SJSA1 (cell line): Measurements from ENCODE around the gene CAPN1. TPM values are rescaled to one million over a fixed set of nuclear protein-coding genes. Genes with fewer than 3 reads are reported as not detected.
A peak's percentile ranks its signal among the peaks of the same experiment; 100 is the strongest.
"Not testable (repeated sequence)": the region's sequence is repeated elsewhere in the genome, so short reads cannot be mapped to it uniquely, and the experiment has no call there.

Source experiments
- DNase-seq, 2 experiments: peaks; one replicate each; pipeline ENCODE4 v3.0.0-alpha.2; 2015 to 2020; ENCODE audit warnings: low spot score in 2 of 2, low read depth in 1 of 2
- H3K27ac ChIP-seq: fragments of 250-450 bp; sonication (Bioruptor Pico); 2 replicates; pipeline ENCODE4 v1.5.1; 2020; ENCODE audit warnings: mild to moderate bottlenecking, moderate library complexity
- H3K27me3 ChIP-seq: fragments of 250-450 bp; sonication (Bioruptor Pico); replicated peaks from 2 replicates; pipeline ENCODE4 v1.5.1; 2020; ENCODE audit warnings: mild to moderate bottlenecking, moderate library complexity
- H3K36me3 ChIP-seq: fragments of 250-450 bp; sonication (Bioruptor Pico); 2 replicates; pipeline ENCODE4 v1.5.1; 2020; ENCODE audit warnings: mild to moderate bottlenecking
- H3K4me1 ChIP-seq: fragments of 250-450 bp; sonication (Bioruptor Pico); replicated peaks from 2 replicates; pipeline ENCODE4 v1.6.1; 2021; ENCODE audit warnings: mild to moderate bottlenecking
- H3K4me3 ChIP-seq: fragments of 250-450 bp; sonication (Bioruptor Pico); 2 replicates; pipeline ENCODE4 v1.5.1; 2020; ENCODE audit warnings: mild to moderate bottlenecking
- H3K9me3 ChIP-seq: fragments of 250-450 bp; sonication (Bioruptor Pico); replicated peaks from 2 replicates; pipeline ENCODE4 v1.5.1; 2020; ENCODE audit warnings: mild to moderate bottlenecking
- total RNA-seq: library from RNA; depleted of rRNA; stranded (reverse); fragments of >200 nt; shearing (Covaris generic); gene quantifications from 2 replicates; pipeline ENCODE4 v1.2.3, GENCODE V29; 2014

CAPN1 gene
- total RNA-seq, 1 experiment from 2014 or later = 177 TPM

- Histone ChIP-seq H3K4me1 (peaks cover 18% of the 10 kb centered on the region), H3K4me3 (no peak overlapping the region), H3K36me3 (no peaks in the 10 kb centered on the region), H3K27me3 (no peaks in the 10 kb centered on the region), H3K9me3 (no peaks in the 10 kb centered on the region), H3K27ac (no peak overlapping the region)
- DNase-seq = no peak
Measured at GRCh38 chr11:65223011-65223410, 41.3 kb downstream of the CAPN1 start.

GRCh38 chr11:65224930-65225278 is 43.2 kb downstream of the CAPN1 start:
- Histone ChIP-seq H3K36me3 (no peaks in the 10 kb centered on the region), H3K27me3 (no peaks in the 10 kb centered on the region), H3K9me3 (no peaks in the 10 kb centered on the region), H3K4me3 (no peak overlapping the region), H3K27ac (no peak overlapping the region), H3K4me1 (peaks cover 14% of the 10 kb centered on the region)
- DNase-seq = peak in 1 of 2 experiments; percentile 52

- Histone ChIP-seq H3K4me1 (peaks cover 14% of the 10 kb centered on the region), H3K27me3 (no peaks in the 10 kb centered on the region), H3K9me3 (no peaks in the 10 kb centered on the region), H3K4me3 (peak overlapping the region; percentile 18), H3K36me3 (no peaks in the 10 kb centered on the region), H3K27ac (no peak overlapping the region)
- DNase-seq = peak in 1 of 2 experiments; percentile 56
Measured at GRCh38 chr11:65225279-65226102, 43.8 kb downstream of the CAPN1 start.

- Histone ChIP-seq H3K27me3 (no peaks in the 10 kb centered on the region), H3K4me3 (peak overlapping the region; percentile 18), H3K36me3 (no peaks in the 10 kb centered on the region), H3K9me3 (no peaks in the 10 kb centered on the region), H3K27ac (no peak overlapping the region), H3K4me1 (peaks cover 14% of the 10 kb centered on the region)
- no peak for DNase-seq
Measured at GRCh38 chr11:65226103-65226442, 44.3 kb downstream of the CAPN1 start.

GRCh38 chr11:65227879-65228278 is 46.2 kb downstream of the CAPN1 start:
- peaks cover 25% of the 10 kb centered on the region for H3K4me1 ChIP-seq
- H3K27ac ChIP-seq = no peak overlapping the region
- no peaks in the 10 kb centered on the region for H3K27me3 ChIP-seq
- H3K9me3 ChIP-seq = no peaks in the 10 kb centered on the region
- H3K36me3 ChIP-seq = no peaks in the 10 kb centered on the region
- H3K4me3 ChIP-seq = no peak overlapping the region
- no peak for DNase-seq

GRCh38 chr11:65236194-65237059 is 54.7 kb downstream of the CAPN1 start:
- Histone ChIP-seq H3K9me3 (no peaks in the 10 kb centered on the region), H3K4me3 (no peak overlapping the region), H3K4me1 (peaks cover 14% of the 10 kb centered on the region), H3K27ac (no peak overlapping the region), H3K27me3 (no peaks in the 10 kb centered on the region), H3K36me3 (no peaks in the 10 kb centered on the region)
- no peak for DNase-seq

- not testable (repeated sequence) for DNase-seq, H3K27ac ChIP-seq, H3K36me3 ChIP-seq, H3K27me3 ChIP-seq, H3K4me1 ChIP-seq, H3K4me3 ChIP-seq
- H3K9me3 ChIP-seq = peaks cover 13% of the 10 kb centered on the region
Measured at GRCh38 chr11:65238302-65238701, 56.6 kb downstream of the CAPN1 start.

- H3K9me3 ChIP-seq = peaks cover 13% of the 10 kb centered on the region
- H3K4me1 ChIP-seq = no peaks in the 10 kb centered on the region
- H3K27ac ChIP-seq = no peak overlapping the region
- DNase-seq = no peak
- no peaks in the 10 kb centered on the region for H3K36me3 ChIP-seq
- H3K4me3 ChIP-seq = no peak overlapping the region
- peaks cover 4% of the 10 kb centered on the region; the same call in 1 of the 2 replicates for H3K27me3 ChIP-seq
Measured at GRCh38 chr11:65241134-65241533, 59.4 kb downstream of the CAPN1 start.

GRCh38 chr11:65241692-65242091 is 60.0 kb downstream of the CAPN1 start:
- Histone ChIP-seq H3K4me3 (no peak overlapping the region), H3K4me1 (no peaks in the 10 kb centered on the region), H3K36me3 (no peaks in the 10 kb centered on the region), H3K27me3 (peaks cover 4% of the 10 kb centered on the region; the same call in 1 of the 2 replicates), H3K27ac (no peak overlapping the region), H3K9me3 (peaks cover 13% of the 10 kb centered on the region)
- no peak for DNase-seq

- no peak overlapping the region for H3K4me3 ChIP-seq
- peaks cover 4% of the 10 kb centered on the region; the same call in 1 of the 2 replicates for H3K27me3 ChIP-seq
- H3K36me3 ChIP-seq = no peaks in the 10 kb centered on the region
- peaks cover 13% of the 10 kb centered on the region for H3K9me3 ChIP-seq
- no peak overlapping the region for H3K27ac ChIP-seq
- H3K4me1 ChIP-seq = no peaks in the 10 kb centered on the region
- no peak for DNase-seq
Measured at GRCh38 chr11:65242389-65242788, 60.7 kb downstream of the CAPN1 start.

GRCh38 chr11:65243797-65244196 is 62.1 kb downstream of the CAPN1 start:
- no peak for DNase-seq
- Histone ChIP-seq H3K27me3 (peaks cover 4% of the 10 kb centered on the region; the same call in 1 of the 2 replicates), H3K9me3 (peaks cover 13% of the 10 kb centered on the region)

GRCh38 chr11:65245046-65245445 is 63.3 kb downstream of the CAPN1 start:
- H3K27ac ChIP-seq, H3K36me3 ChIP-seq, H3K4me3 ChIP-seq, H3K4me1 ChIP-seq, DNase-seq, H3K27me3 ChIP-seq: not testable (repeated sequence)
- H3K9me3 ChIP-seq = peaks cover 13% of the 10 kb centered on the region

More at GRCh38 chr11:65243797-65244196, 62.1 kb downstream of the CAPN1 start:
- no peak overlapping the region for H3K27ac ChIP-seq
- no peaks in the 10 kb centered on the region for H3K36me3 ChIP-seq
- no peak overlapping the region for H3K4me3 ChIP-seq
- no peaks in the 10 kb centered on the region for H3K4me1 ChIP-seq

GRCh38 chr11:65246506-65246905 is 64.8 kb downstream of the CAPN1 start:
- no peaks in the 10 kb centered on the region for H3K36me3 ChIP-seq
- H3K9me3 ChIP-seq = peaks cover 13% of the 10 kb centered on the region
- peaks cover 4% of the 10 kb centered on the region; the same call in 1 of the 2 replicates for H3K27me3 ChIP-seq
- H3K27ac ChIP-seq = no peak overlapping the region
- DNase-seq = no peak
- H3K4me1 ChIP-seq = no peaks in the 10 kb centered on the region
- no peak overlapping the region for H3K4me3 ChIP-seq

- H3K36me3 ChIP-seq, H3K4me1 ChIP-seq, DNase-seq, H3K4me3 ChIP-seq, H3K27me3 ChIP-seq, H3K27ac ChIP-seq, H3K9me3 ChIP-seq: not testable (repeated sequence)
Measured at GRCh38 chr11:65248184-65248710, 66.5 kb downstream of the CAPN1 start.
